ENCODE results near the gene FRMD4A.

The FRMD4A gene

DNA sequence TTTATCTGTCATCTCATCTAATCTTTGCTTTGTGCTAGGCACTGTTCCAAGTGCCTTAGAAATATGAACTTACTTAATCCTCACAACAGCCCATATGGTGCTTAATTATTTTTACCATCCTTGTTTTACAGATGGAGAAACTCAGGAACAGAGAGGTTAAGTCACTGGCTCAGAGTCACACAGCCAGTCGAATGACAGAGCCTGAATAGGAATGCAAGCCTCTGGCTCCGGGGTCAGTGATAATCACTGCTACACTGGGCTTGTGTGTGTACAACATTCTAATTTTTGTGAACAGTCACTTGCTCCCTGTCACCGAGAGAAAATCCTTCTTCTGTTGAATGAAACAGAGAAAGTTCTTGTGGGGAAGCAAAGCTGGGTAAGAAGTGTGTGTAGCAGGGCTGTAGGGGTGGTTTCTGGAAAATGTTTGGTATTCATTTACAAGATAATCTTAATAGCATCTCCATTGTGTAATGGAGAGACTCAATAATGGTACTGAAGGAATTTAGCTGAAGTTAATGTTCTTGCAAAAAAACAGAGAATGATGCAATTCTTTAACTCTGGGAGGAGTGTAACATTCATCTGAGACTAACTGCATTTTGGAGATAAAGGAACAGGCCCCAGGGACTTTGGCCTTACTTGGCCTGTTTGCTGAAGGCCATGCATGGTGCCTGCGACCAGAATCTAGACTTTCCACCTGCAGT, 290.6 kb downstream of the FRMD4A start:
- no peak for DNase-seq

DNA sequence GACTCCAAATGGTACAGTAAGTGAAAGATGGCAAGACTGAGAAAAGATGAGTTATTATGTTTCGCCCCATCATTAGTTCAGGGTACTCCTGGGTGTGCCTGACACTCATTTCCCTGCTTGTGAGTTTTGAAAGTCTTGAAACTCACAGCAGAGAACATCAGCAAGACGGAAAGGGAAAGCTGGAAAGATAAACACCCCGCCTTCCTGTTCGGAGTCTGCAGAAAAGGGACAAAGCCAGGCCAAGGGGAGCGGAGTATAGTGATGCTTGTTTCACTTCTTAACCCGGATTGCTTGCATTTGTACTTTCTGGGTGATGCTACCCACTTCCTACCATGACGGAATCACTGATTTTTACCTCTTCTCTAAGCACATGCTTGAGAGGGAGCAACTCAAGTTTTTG, 294.5 kb downstream of the FRMD4A start:
- no peak for DNase-seq

DNA sequence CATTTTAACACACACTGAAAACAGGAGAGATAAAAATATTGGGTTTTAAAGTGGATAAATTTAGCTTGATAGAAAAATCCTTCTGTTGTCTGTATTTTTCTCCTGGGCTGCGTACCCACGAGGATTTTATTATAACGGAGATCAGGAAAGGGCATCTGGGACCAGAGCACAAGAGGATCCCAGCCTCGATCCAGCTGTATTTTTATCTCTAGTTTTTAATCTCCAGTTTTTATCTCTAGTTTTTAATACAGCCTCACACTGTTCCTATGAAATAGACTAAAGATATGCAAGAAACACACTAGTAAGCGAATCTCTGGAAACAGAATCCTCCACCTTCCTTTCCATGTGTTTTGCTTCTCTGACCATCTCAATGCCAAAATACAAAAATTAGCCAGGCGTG, 295.2 kb downstream of the FRMD4A start:
- no peak for DNase-seq

DNA sequence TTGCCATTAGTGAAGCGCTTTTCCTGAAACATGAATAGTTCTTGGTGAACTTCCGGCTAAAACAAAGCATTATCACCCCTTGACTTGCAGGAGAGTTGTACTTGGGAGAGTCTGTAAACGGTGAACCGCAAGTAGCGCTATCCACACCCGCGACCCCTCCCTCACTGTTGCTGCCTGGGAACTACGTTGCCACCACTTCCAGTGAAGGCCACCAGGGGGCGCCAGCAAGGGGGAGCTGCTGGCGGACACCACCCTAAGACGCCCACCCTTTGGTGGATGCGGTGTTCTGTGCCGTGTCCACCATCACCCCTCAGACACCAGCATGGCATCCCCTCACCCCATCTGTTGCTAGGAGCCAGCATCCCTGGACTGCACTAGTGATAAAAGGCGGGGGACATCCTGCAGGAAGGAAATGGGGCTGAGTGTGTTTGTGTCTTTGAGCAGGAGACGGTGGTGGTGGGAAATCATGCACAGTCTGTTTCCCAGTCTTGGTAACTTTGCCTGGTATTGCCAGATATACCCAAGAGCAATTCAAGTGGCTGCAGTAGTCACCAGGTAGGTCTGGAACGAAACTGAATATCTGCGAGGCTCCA, 298.2 kb downstream of the FRMD4A start:
- DNase-seq: no peak

GRCh38 chr10:14026325-14026724, 304.4 kb downstream of the FRMD4A start:
- no peak for DNase-seq

DNA sequence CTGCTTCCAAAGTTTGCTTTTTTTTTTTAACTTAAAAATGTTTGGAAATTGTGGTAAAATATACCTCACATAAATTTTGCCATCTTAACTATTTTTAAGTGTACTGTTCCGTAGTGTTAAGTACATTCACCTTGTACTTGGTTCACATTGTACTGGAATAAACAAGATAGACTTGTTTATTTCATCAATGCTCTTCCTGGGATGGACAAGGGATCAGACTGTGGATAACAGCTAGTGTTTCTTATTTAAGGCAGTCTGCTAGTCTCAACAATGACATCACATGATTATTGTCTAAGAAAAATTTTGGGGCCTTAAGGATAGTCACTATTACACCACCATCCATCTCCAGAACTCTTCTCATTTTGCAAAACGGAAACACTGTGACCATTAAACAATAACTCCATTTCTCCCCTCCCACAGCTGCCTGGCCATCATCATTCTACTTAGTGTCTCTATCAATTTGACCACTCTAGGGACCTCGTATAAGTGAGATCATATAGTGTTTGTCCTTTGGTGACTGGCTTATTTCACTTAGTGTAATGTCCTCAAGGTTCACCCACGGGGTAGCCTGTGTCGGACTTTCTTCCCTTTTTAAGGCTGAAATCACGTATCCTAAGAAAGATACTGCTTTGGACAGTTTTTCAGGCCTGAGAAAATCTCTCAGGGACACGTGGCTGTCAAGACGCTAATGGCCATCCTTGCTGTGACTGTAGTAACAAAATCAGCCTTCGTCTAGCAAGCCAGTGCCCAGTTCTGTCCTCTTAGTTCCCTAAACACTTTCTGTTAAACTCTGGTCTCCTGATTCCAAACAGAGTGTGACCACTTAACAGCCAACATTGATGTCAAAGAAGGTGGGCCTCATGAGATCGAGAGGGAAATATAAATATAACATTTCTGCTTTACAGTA, 305.2 kb downstream of the FRMD4A start:
- DNase-seq: no peak

- DNase-seq: no peak
These were observed 306.2 kb downstream of the FRMD4A start for GRCh38 chr10:14024329-14025202.

- no peak for DNase-seq
These were observed 306.9 kb downstream of the FRMD4A start for GRCh38 chr10:14023673-14024328.

DNA sequence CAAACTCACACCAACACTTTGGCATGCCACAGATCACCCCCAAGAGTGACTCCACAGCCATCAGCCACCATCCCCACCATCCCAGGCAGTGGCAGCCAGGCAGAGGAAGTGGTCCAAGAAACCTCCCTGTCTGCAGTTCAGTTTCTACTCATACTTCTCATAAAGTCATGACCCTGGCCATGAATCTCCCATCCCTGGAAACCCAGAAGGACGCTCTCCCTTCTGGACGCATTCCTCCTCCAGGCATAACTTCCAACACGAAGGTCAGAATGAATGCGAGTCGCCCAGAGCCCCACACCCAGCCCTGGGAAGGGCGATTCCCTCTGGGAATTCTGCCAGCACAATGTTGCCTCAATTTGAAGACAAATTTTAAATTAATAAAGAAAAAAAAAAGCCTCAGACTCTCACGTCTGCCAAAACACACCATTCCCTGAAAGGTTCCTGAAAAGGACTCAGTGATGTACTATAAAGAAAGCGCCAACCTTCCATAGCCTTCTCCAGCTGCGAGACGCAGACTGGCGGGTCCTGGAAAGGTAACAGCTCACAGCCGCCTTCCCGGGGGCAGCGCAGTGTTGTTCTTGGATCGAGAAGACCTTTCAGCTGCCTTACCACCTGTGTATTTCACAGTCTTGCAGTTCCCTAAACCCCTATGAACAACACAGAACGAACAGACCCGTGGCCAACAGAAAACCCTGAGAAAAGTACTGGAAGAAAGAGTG, 307.6 kb downstream of the FRMD4A start:
- DNase-seq: no peak

DNA sequence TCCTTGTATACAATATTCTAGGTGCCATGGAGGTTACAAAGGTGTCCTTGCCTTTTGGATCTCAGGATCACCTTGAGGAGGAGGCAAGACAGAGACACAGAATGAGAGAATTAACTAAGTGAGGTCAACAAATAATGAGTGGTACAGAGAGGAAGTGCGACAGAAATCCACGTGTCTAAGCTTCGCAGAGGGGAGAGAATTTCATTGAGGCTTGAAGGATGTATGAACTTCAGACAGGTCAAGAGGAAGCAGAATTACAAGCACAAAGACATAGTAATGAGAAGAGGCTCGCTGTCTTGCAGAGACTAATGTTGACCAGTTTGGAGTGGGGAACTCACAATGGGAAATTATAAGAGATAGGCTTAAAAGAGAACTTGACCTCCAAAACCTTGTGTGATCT, 308.7 kb downstream of the FRMD4A start:
- DNase-seq: no peak

- DNase-seq: no peak
These were observed 310.6 kb downstream of the FRMD4A start for GRCh38 chr10:14020037-14020664.

- DNase-seq: no peak
These were observed 313.3 kb downstream of the FRMD4A start for GRCh38 chr10:14017467-14017866.

GRCh38 chr10:14016931-14017333, 313.8 kb downstream of the FRMD4A start:
- no peak for DNase-seq

DNA sequence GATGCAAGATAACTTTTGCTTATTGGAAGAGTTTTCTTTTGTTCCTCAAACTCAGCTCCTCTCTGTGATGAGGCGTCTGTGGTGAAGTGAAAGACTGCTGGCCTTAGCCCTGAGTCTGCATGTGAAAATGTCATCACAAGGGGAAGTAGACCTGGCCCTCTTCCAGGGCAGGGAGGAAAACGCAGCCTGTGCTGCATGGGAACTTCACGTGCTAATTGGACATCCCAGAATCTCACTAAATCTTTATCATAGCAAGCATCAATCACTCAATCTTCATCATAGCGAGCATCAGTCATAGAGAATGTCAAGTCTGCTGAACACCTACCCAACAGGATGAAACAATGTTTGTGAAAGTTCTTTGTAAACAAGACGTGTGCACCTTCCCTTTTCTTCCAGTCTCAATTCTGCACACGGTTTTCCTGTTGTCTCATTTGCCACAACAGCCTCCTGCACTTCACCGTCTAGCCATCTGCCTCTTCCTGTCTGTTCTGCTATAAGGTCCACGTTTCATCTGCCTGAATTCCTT, 314.6 kb downstream of the FRMD4A start:
- DNase-seq: no peak

DNA sequence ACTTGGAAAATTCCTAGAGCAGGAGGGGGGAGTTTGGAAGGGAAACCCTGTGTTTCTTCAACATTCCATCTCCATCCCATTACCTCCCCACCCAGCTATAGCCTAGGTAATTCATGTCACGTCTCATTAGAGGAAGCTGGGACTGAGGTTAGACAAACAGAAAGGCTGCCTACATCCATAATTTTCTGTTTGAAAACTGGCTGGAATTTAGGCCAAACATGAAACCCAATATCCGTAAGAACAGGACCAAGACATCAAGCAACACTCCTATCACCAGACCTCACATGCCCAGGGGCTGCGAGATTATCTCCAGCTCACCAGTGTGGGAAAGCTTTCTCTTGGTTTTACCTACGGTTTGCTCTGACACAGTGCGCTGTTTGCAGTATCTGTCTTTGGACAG, 316.3 kb downstream of the FRMD4A start:
- DNase-seq: no peak

DNA sequence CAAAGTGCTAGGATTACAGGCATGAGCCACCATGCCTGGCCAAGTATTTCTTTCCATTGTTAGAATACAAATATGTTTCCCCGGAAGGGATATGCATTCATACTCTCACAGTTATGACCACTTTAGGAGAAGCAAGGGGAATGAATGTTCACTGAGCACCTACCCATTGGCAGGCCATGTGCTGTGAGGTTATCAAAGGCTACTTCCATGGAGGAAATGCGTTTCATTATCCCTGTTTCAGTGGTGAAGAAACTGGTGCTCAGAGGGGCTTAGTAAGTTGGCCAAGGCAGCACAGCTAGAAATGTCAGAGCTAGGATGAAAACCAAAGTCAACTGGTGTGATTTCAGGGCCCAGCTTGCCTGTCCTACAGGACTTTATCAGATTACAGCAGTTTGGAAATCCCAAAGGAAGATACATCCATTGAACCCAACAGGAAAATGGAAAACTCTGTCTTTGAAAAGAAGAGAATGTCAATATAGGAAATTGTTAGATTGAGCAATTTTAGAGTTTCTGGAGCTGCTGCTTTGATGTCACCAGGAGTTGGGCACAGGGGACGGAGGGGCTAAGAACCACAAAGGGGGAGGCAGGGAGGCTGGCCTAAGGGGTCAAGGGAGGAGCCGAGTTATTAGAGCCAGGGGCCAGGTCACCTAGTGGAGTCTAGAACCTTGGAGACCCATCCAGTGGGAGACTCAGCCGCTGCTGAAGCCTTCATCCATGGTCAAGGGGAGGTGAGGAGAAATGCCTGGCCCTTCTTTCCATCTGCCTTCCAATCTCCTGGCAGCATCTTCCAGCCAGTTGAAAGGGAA, 319.8 kb downstream of the FRMD4A start:
- DNase-seq: no peak

GRCh38 chr10:14010101-14010558, 320.6 kb downstream of the FRMD4A start:
- no peak for DNase-seq

DNA sequence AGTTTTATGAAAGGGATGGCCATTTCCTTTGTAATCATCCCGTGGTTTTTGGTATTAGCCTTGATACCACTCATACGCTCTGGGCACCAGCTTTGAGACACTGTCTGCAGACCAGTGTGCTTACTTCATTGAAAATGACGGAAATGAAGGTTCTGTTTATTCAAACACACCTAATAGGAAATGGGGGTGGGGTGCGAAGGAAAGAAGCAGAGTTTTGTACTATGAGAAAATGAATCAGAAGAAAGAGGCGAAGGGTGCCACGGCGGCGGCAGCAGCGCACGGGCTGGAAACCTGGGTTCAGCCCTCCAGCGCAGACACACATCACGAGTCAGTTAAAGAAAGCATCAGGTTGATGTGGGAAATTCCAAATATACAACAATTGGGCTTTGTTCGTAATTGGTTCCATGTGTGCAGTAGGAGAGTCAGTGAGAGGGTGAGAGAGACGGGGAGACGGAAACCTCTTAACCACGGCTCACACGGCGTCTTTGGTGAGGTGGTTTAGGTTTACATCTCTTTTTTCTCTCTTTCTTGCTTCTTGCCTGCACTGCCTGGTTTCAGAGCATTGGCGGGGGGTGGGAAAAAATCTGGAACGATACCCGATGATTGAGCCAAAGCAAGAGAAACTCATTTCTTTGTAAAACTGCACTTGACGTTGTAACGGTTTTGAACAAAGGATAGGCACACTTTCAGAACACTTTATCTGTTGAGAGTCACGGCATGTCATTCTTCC, 321.2 kb downstream of the FRMD4A start:
- no peak for DNase-seq

- DNase-seq: no peak
These were observed 322.0 kb downstream of the FRMD4A start for GRCh38 chr10:14008740-14009080.
